Measurements from ENCODE around the gene FBXO24.

FBXO24 gene

GRCh38 chr7:100580466-100581283, 5.5 kb upstream of the FBXO24 start:
- peaks cover 10% of the 10 kb centered on the region for H3K4me1 ChIP-seq
- no peaks in the 10 kb centered on the region for H3K27me3 ChIP-seq
- peaks cover 21% of the 10 kb centered on the region for H3K36me3 ChIP-seq
- H3K4me3 ChIP-seq (ENCODE audit: low read depth, low read length): no peak overlapping the region
- no peaks in the 10 kb centered on the region for H3K9me3 ChIP-seq
- no peak for TF ChIP-seq CTCF (IDR thresholded peaks at IDR 0.05; ENCODE audit: low read depth, low read length)
- no peak for DNase-seq

GRCh38 chr7:100582041-100582579, 4.0 kb upstream of the FBXO24 start:
- no peak overlapping the region for H3K4me3 ChIP-seq (ENCODE audit: low read depth, low read length)
- H3K27me3 ChIP-seq: no peaks in the 10 kb centered on the region
- no peak for TF ChIP-seq CTCF (IDR thresholded peaks at IDR 0.05; ENCODE audit: low read depth, low read length)
- no peaks in the 10 kb centered on the region for H3K9me3 ChIP-seq
- H3K4me1 ChIP-seq: peaks cover 10% of the 10 kb centered on the region
- H3K36me3 ChIP-seq: peaks cover 21% of the 10 kb centered on the region
- DNase-seq: no peak

GRCh38 chr7:100582650-100583049, 3.5 kb upstream of the FBXO24 start:
- H3K27me3 ChIP-seq: no peaks in the 10 kb centered on the region
- H3K4me1 ChIP-seq: peaks cover 10% of the 10 kb centered on the region

GRCh38 chr7:100583132-100584053, 2.7 kb upstream of the FBXO24 start:
- Histone ChIP-seq H3K9me3 (no peaks in the 10 kb centered on the region), H3K36me3 (peaks cover 21% of the 10 kb centered on the region), H3K4me1 (peaks cover 10% of the 10 kb centered on the region), H3K27me3 (no peaks in the 10 kb centered on the region), H3K4me3 (ENCODE audit: low read depth, low read length) (no peak overlapping the region)
- DNase-seq: no peak
- no peak for TF ChIP-seq CTCF (IDR thresholded peaks at IDR 0.05; ENCODE audit: low read depth, low read length)

More at GRCh38 chr7:100582650-100583049, 3.5 kb upstream of the FBXO24 start:
- DNase-seq: no peak
- no peak for TF ChIP-seq CTCF (IDR thresholded peaks at IDR 0.05; ENCODE audit: low read depth, low read length)
- no peak overlapping the region for H3K4me3 ChIP-seq (ENCODE audit: low read depth, low read length)
- H3K9me3 ChIP-seq: no peaks in the 10 kb centered on the region
- peaks cover 21% of the 10 kb centered on the region for H3K36me3 ChIP-seq

- Histone ChIP-seq H3K4me1 (peaks cover 10% of the 10 kb centered on the region), H3K4me3 (ENCODE audit: low read depth, low read length) (no peak overlapping the region), H3K9me3 (no peaks in the 10 kb centered on the region), H3K27me3 (no peaks in the 10 kb centered on the region), H3K36me3 (peaks cover 21% of the 10 kb centered on the region)
- DNase-seq: no peak
- no peak for TF ChIP-seq CTCF (IDR thresholded peaks at IDR 0.05; ENCODE audit: low read depth, low read length)
Observed at GRCh38 chr7:100584054-100584682, 2.0 kb upstream of the FBXO24 start.
